ENCODE data around the gene CXCR6.

GRCh38 chr3:45969953-45970352 lies 26.7 kb downstream of the CXCR6 start:
- TF ChIP-seq POLR2A (IDR thresholded peaks at IDR 0.05), result no peak
- no peak for TF ChIP-seq CTCF (IDR thresholded peaks at IDR 0.05)

All from lower leg skin (tissue), 3 donors.